Keratinocyte (primary cell): Measurements from ENCODE around the gene SPATS2L. TPM values are rescaled to one million over a fixed set of nuclear protein-coding genes. Genes with fewer than 3 reads are reported as not detected.

ENCODE experiments used
- DNase-seq: peaks from one replicate; pipeline ENCODE4 v3.0.0-alpha.2; 2011; ENCODE audit warnings: low read depth, missing footprints, low spot score
- FAIRE-seq: peaks from 2 replicates; lab custom pipeline; 2011; peaks lifted over from hg19 to GRCh38; lab: Jason Lieb, UNC
- H2AFZ ChIP-seq: 2 replicates; pipeline ENCODE4 v1.6.0; 2012; ENCODE audit warnings: low read length, control low read depth, inconsistent platforms; ENCODE audit not compliant: control insufficient read depth
- H3K27ac ChIP-seq: 2 replicates; pipeline ENCODE4 v1.5.1; 2011; ENCODE audit warnings: low read length; ENCODE audit not compliant: control insufficient read depth, insufficient read depth
- H3K27me3 ChIP-seq: 3 replicates; pipeline ENCODE4 v1.6.0; 2011; ENCODE audit warnings: low read length; ENCODE audit not compliant: control insufficient read depth, insufficient read depth; ENCODE audit errors: extremely low read depth
- H3K36me3 ChIP-seq, 2 experiments: 2 replicates in 1 of 2; 3 replicates in 1 of 2; pipeline ENCODE4 v1.5.1; 2011; ENCODE audit warnings: low read length in 2 of 2, mild to moderate bottlenecking in 1 of 2; ENCODE audit not compliant: control insufficient read depth in 2 of 2, insufficient read depth in 2 of 2; ENCODE audit errors: extremely low read depth in 1 of 2
- H3K4me1 ChIP-seq: 3 replicates; pipeline ENCODE4 v1.5.1; 2011; ENCODE audit warnings: low read length; ENCODE audit not compliant: control insufficient read depth, insufficient read depth; ENCODE audit errors: extremely low read depth
- H3K4me2 ChIP-seq: 3 replicates; pipeline ENCODE4 v1.6.0; 2011; ENCODE audit warnings: low read depth, low read length; ENCODE audit not compliant: control insufficient read depth, insufficient read depth; ENCODE audit errors: extremely low read depth
- H3K4me3 ChIP-seq, 3 experiments: fragments of 200-600 bp in 1 of 3; sonication (generic) in 1 of 3; 2 replicates in 2 of 3; 3 replicates in 1 of 3; pipeline ENCODE4 v1.5.1; 2011 to 2016; ENCODE audit warnings: low read length in 3 of 3, mild to moderate bottlenecking in 3 of 3, control low read depth in 2 of 3, inconsistent platforms in 1 of 3, low read depth in 1 of 3, mixed read lengths in 1 of 3, mixed run types in 1 of 3, moderate library complexity in 1 of 3; ENCODE audit not compliant: control insufficient read depth in 2 of 3, insufficient read depth in 2 of 3; ENCODE audit errors: extremely low read depth in 1 of 3
- H3K79me2 ChIP-seq: 2 replicates; pipeline ENCODE4 v1.6.0; 2012; ENCODE audit warnings: low read length; ENCODE audit not compliant: control insufficient read depth, insufficient read depth
- H3K9ac ChIP-seq: 3 replicates; pipeline ENCODE4 v1.6.0; 2011; ENCODE audit warnings: low read length; ENCODE audit not compliant: control insufficient read depth, insufficient read depth; ENCODE audit errors: extremely low read depth
- H3K9me1 ChIP-seq: 3 replicates; pipeline ENCODE4 v1.6.0; 2011; ENCODE audit warnings: low read length; ENCODE audit not compliant: control insufficient read depth, insufficient read depth; ENCODE audit errors: extremely low read depth
- H3K9me3 ChIP-seq: 2 replicates; pipeline ENCODE4 v1.5.1; 2012; ENCODE audit warnings: low read depth, low read length; ENCODE audit not compliant: control insufficient read depth
- H4K20me1 ChIP-seq: 3 replicates; pipeline ENCODE4 v1.6.0; 2011; ENCODE audit warnings: low read length; ENCODE audit not compliant: control insufficient read depth, insufficient read depth; ENCODE audit errors: extremely low read depth
- EZH2 ChIP-seq: IDR thresholded peaks from one replicate; pipeline ENCODE4 v1.6.1; 2012; ENCODE audit warnings: inconsistent platforms, mild to moderate bottlenecking, low read length, moderate library complexity
- dilution Hi-C: fragments of 300-500 bp; cut with MboI; formaldehyde crosslinking; loops from one replicate; pipeline ENCODE4 v1.7.0; 2020; ENCODE audit warnings: low sequenced_read_pairs; ENCODE audit not compliant: extremely low pct_ligation_motif_present
- polyA plus RNA-seq, 5 experiments: library from polyadenylated mRNA; depleted of rRNA in 3 of 5; stranded (reverse) in 3 of 5; stranded (forward) in 1 of 5; unstranded in 1 of 5; fragments of >200 nt; gene quantifications; 1 replicate in 1 of 5; 2 replicates in 3 of 5; 3 replicates in 1 of 5; pipeline versions ENCODE4 v1.2.1 to v1.2.3, GENCODE V29; 2011 to 2012; ENCODE audit warnings: missing spikeins in 2 of 5, low read depth in 1 of 5, low replicate concordance in 1 of 5
- TF ChIP-seq, protein P1 (sequence below), 3 experiments: IDR thresholded peaks in 1 of 3; conservative IDR thresholded peaks in 1 of 3; optimal IDR thresholded peaks in 1 of 3; 2 replicates in 2 of 3; 3 replicates in 1 of 3; pipeline versions ENCODE3 to v1.5.1; 2011; ENCODE audit warnings: low read length in 3 of 3, mild to moderate bottlenecking in 3 of 3, moderate library complexity in 2 of 3, control low read depth in 1 of 3, inconsistent platforms in 1 of 3; ENCODE audit not compliant: insufficient read depth in 2 of 3; ENCODE audit errors: extremely low read depth in 1 of 3

SPATS2L gene
- polyA plus RNA-seq, 1 donor (not counting 4 experiments of a cell fraction or from before 2014, with no cell fraction given), result 95.3 TPM

DNA sequence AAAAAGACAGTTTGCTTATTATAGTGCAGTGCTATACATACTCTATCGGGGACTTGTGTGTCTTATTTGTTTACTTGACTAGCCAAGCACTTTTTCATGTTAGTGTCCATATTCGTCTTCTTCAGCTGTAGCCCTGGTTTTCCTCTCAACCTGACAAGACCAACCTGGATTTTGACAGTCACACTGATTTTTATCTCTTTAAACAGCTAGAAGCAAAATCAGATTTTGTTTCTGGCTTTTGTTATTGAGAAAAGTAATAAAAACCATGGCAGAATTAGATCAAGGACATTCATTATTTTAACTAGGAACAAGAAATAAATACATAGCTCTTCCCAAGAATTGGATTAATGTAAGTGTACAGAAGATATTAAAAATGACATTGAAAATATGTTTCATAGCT lies 56.8 kb downstream of the SPATS2L start:
- no peaks in the 10 kb centered on the region for H4K20me1 ChIP-seq
- no peaks in the 10 kb centered on the region for H3K27me3 ChIP-seq
- H3K9ac ChIP-seq, result no peak overlapping the region
- no peaks in the 10 kb centered on the region for H3K4me1 ChIP-seq
- H3K4me2 ChIP-seq, result no peak overlapping the region
- H3K27ac ChIP-seq, result no peak overlapping the region
- H3K9me1 ChIP-seq, result no peaks in the 10 kb centered on the region
- FAIRE-seq (no peak), DNase-seq (no peak)
- dilution Hi-C loops, result no loop called here
- no peak for TF ChIP-seq EZH2
- TF ChIP-seq, protein P1, sequence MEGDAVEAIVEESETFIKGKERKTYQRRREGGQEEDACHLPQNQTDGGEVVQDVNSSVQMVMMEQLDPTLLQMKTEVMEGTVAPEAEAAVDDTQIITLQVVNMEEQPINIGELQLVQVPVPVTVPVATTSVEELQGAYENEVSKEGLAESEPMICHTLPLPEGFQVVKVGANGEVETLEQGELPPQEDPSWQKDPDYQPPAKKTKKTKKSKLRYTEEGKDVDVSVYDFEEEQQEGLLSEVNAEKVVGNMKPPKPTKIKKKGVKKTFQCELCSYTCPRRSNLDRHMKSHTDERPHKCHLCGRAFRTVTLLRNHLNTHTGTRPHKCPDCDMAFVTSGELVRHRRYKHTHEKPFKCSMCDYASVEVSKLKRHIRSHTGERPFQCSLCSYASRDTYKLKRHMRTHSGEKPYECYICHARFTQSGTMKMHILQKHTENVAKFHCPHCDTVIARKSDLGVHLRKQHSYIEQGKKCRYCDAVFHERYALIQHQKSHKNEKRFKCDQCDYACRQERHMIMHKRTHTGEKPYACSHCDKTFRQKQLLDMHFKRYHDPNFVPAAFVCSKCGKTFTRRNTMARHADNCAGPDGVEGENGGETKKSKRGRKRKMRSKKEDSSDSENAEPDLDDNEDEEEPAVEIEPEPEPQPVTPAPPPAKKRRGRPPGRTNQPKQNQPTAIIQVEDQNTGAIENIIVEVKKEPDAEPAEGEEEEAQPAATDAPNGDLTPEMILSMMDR (optimal IDR thresholded peaks at IDR 0.05 in 1 of 3, IDR thresholded peaks at IDR 0.05 in 1 of 3, conservative IDR thresholded peaks at IDR 0.05 in 1 of 3; ENCODE audit: extremely low read depth in 1 of 3, insufficient read depth in 2 of 3, low read length in 3 of 3), result no peak
- no peak overlapping the region for H2AFZ ChIP-seq
- H3K4me3 ChIP-seq, result no peak overlapping the region
- H3K36me3 ChIP-seq, result peaks cover 0 to 2% of the 10 kb centered on the region in 2 experiments
- H3K9me3 ChIP-seq, result no peaks in the 10 kb centered on the region
- peaks cover 24% of the 10 kb centered on the region for H3K79me2 ChIP-seq

DNA sequence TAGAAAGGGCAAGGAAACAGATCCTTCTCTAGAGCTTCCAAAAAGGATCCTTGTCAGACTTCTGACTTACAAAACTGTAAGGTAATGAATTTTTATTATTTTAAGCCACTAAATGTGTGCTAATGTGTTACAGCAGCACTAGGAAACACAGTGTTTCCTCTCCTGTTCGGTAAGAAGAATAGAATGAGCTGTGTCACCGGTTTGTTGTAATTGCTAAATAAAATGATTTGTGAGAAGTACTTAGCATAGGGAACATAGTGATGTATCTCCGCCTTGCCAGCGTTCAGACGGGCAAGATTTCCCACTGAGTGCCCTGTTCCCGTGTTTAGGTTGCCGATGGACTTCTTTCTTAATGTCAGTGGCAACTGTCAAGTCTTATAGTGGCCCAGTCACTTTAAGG lies 57.6 kb downstream of the SPATS2L start:
- peaks cover 22% of the 10 kb centered on the region for H3K79me2 ChIP-seq
- no peak overlapping the region for H3K9ac ChIP-seq
- H3K4me2 ChIP-seq, result no peak overlapping the region
- peaks cover 0 to 2% of the 10 kb centered on the region in 2 experiments for H3K36me3 ChIP-seq
- H3K27ac ChIP-seq, result no peak overlapping the region
- no peak for DNase-seq
- no peaks in the 10 kb centered on the region for H3K9me1 ChIP-seq
- no peaks in the 10 kb centered on the region for H4K20me1 ChIP-seq
- H3K4me1 ChIP-seq, result no peaks in the 10 kb centered on the region
- H3K27me3 ChIP-seq, result no peaks in the 10 kb centered on the region
- TF ChIP-seq, protein P1 (optimal IDR thresholded peaks at IDR 0.05 in 1 of 3, IDR thresholded peaks at IDR 0.05 in 1 of 3, conservative IDR thresholded peaks at IDR 0.05 in 1 of 3; ENCODE audit: extremely low read depth in 1 of 3, insufficient read depth in 2 of 3, low read length in 3 of 3), result no peak
- TF ChIP-seq EZH2, result no peak
- H3K4me3 ChIP-seq, result no peak overlapping the region
- no peak for FAIRE-seq
- no peak overlapping the region for H2AFZ ChIP-seq
- H3K9me3 ChIP-seq, result no peaks in the 10 kb centered on the region
- dilution Hi-C loops, result no loop called here
